ENCODE data around the gene HUNK.
"Not testable (repeated sequence)": the region's sequence is repeated elsewhere in the genome, so short reads cannot be mapped to it uniquely, and the experiment has no call there.

Gene HUNK

DNA sequence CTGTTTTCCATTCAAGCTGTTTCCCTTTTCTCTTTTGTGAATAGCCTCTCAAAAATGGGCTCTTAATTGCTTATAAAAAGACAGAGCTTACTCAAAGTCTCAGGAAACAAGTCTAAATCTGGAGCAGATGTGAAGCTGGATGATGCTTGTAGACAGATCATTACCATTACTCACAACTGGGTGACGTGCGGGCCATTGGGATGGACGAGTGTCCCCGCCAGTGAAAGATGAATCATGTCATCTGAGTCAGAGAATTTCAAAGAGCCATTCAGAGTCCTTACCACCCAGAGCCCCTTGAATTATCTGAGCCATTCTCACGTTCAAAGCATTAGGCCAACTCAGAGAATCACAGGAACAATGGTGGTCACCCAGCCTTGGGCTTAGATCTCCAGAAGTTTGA lies 134.6 kb downstream of the HUNK start:
- DNase-seq, result no peak

DNA sequence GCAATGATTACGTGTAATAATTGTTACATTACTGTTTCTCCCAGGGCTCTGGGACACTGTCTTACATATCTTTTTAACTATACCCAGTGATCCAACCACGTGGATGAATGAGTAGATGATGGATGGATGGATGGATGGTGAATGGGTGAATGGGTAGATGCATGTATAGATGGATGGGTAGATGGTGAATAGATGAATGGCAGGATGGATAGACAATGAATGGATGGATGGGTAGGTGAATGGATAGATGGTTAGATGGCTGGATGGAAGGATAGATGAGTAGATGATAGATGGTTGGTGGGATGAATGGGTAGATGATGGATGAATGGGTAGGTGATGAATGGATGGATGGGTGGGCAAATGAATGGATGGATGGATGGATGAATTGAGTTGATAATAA lies 135.9 kb downstream of the HUNK start:
- no peak for DNase-seq

DNA sequence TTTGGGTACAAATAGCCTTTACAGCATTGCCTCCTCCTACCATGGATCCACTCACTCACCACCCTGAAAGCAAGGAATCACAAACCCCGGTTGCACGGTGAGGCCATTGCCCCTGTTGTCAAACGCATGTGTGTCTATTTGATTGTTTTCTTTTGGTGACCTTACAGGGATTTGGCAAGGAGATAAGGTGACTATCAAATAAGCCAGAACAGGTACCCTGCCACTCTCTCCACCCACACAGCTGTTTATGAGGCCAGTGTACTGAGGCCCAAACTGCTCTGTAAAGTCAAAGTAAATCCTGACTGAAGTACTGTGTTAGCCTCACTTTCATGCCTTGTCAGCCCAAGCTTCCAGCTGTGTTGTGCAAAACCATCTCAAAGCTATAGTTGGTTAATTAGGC lies 136.4 kb downstream of the HUNK start:
- DNase-seq, result no peak

DNA sequence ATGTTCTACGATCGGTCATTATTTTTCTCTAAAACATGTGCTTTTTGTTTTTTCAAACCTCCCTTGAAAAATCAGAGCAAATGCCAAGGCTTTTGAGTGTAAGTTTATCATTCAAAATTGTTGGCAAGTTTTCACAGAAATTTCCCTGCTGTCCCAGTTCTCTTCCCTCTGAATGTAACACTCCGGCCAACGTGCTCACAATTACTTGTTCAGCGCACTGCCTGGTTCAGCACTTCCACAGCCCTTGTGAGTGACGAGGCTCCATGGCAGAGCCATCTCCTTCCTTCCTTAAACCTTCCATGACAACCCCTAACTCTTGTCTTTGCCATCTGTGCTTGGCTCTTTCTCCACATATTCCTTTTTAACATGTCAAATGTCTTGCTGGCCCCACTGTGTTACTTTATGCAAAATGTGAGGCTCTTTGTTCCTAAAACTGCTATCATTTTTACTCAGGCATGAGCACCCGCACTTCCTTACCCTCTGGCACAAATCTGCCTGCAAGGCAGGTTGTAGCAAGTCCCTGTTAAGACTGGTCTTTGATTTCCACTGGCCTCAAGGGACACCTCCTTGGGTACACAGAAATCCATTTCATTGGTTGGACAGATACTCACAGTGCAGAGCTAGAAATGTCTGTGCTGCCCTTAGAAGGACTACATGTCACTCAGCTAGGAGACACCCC lies 142.8 kb downstream of the HUNK start:
- no peak for DNase-seq

DNA sequence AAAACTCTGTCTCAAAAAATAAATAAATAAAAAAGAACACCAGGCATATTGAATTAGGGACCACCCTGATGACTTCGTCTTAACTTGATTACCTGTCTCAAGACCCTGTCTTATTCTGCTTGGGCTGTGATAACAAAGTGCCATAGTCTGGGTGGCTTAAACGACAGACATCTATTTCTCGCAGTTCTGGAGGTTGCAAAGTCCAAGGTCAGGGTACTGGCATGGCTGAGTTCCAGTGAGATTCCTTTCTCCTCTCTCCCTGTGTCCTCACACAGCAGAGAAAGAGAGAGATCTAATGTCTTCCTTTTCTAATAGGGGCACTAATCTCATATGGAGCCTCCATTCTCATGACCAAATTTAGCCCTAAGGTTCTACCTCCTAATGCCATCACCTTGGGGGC lies 145.6 kb downstream of the HUNK start:
- no peak for DNase-seq

DNA sequence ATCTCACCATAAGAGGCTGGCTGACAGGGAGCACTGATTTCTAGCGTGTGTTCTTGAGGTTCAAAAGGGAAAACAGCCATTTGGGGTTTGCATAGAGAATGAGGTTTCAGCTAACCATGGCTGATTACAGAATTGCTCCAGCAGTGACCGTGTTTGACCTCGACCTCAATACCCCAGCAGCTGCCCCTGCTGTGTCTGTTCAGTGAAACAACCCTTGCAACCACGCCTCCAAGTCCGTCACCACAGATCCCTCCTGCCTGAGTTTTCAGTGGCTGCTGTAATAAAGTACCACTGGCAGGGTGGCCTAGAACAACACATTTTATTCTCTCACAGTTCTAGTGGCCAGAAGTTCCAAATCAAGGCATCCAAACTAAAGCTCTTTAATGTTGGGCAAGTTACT lies 147.7 kb downstream of the HUNK start:
- no peak for DNase-seq

DNA sequence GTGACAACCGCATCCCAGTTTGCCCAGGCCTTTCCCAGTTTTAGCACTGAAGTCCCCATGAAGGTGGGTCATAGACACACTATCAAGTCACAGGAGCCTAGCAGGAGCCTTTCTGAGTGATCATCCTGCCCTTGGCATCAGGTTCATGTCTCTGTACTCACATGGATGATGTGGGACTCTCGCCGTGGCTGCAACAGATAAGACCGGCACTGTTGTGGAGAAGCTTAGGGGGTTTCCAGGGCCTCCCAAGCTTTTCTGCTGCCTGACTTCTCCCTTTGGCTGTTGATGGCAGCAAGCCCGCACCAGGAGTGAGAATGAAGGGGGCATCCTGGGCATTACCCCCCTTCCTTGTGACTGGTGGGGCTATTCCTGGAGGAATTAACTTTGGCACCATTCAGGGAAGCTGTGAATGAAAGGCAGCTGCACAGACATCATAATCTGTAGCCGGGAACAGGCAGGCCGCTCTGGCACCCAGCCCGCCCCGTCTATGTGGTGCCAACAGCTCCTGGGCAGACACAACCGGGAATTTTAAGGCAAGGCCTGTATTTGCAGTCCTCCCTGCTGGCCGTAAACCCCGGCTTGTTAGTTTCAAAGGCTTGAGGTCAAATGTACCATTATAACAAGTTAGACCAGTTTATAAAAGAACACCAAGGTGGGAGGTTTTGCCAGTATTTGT lies 148.6 kb downstream of the HUNK start:
- no peak for DNase-seq

DNA sequence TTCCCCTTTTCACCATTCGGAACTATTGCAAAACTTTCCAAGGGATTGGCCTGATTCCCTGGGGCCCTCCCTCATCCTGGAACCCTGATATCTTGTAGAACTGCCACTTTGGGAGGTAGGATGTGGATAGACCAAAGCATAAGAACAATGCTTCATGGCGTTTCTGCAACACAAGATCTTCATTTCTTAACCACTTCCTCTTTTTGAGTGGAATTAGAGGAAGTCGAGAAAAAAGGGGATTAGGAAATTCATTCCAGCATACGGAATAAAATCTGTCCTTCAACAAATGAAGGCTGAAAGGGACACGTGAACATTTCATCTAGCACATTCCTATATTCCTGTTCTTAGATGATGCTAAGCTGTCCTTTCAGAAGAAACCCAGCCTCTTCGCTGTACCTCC lies 149.3 kb downstream of the HUNK start:
- DNase-seq, result peak; percentile 62 to 79

DNA sequence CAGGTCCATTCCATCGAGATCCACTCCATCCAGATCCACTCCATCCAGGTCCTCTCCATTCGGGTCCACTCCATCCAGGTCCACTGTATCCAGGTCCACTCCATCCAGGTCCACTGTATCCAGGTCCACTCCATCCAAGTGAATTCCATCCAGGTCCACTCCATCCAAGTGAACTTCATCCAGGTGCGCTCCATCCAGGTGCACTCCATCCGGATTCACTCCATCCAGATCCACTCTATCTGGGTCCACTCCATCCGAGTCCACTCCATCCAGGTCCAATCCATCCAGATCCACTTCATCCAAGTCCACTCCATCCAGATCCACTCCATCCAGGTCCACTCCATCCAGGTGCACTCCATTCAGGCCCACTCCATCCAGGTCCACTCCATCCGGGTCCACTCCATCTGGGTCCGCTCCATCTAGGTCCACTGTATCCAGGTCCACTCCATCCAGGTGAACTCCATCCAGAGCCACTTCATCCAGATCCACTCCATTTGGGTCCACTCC lies 157.4 kb downstream of the HUNK start:
- no peak for DNase-seq

DNA sequence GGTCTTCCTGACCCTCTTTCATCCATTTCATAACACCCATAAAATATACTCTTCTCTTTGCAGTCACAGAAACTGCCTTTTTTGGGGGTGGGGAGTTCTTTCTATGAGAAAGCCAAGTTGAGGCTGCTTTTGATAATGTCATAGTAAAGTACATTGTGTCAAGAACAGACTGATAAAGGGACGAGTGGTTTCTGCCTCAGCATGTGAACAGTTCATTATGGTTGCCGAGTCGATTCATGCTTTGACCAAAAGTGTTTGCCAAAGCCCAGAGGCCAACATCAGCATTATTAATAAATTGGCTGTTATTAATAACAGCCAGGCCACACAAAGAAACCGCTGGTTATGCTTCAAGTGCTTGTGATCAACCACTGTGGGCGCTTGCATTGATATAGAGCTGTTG lies 162.0 kb downstream of the HUNK start:
- no peak for DNase-seq

DNA sequence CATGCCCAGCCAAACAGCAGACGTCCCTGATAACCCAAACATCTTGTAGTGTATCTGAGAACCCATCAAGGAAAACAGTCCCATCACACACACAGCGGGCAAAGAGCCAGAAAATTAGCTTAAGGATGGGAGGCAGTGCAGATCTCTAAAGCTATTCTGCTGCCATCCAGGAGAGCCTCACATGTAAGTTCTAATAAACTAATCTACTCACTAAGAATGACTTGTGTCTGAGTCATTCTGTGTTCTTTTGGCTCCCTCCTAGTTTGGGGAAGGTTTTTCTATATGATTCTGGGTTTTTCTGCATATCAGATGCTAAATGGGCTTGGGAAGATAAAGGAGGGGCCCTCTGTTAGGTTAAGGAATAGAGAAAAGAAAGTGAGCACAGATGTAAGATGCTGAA lies 162.8 kb downstream of the HUNK start:
- DNase-seq, result no peak

DNA sequence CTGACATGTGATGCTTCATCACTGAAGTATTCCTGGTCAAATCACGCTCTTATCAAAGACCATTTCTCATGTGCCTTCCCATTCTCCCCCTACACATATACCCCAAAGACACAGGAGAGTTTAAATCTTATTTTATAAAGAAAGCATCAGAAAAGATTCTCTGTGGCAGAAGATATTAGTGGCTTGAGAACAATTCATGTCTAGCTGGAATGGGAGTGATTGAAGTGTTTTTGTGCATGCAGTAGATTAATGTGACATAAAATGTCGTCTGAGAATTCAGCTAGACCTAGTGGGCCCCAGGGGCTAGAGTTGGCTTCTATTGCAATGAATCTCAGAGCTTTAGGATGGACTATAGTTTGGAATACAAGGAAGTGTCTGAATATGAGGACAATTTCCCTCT lies 163.9 kb downstream of the HUNK start:
- no peak for DNase-seq

DNA sequence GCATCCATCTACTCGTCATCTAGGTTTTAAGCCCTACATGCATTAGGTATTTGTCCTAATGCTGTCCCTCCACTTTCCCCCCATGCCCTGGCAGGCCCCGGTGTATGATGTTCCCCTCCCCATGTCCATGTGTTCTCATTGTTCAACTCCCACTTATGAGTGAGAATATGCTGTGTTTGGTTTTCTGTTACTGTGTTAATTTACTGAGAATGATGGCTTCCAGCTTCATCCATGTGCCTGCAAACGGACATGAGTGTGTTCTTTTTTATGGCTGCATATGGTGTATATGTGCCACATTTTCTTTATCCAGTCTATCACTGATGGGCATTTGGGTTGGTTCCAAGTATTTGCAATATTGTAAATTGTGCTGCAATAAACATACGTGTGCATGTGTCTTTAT lies 165.9 kb downstream of the HUNK start:
- DNase-seq, result not testable (repeated sequence)

DNA sequence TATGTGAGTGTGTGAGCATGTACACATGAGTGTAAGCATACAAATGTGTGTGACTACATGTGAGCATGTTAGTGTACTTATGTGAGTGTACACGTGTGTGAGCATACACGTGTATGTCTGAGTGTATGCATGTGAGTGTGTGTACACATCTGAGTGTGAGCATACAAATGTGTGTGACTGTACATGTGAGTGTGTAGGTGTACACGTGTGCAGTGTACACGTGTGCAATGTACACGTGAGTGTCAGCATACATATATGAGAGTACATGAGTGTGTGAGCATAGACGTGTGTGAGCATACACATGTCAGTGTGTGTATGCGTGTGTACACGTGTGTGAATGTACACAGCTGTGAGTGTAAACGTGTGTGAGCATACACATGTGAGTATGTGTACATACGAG lies 170.6 kb downstream of the HUNK start:
- no peak for DNase-seq

DNA sequence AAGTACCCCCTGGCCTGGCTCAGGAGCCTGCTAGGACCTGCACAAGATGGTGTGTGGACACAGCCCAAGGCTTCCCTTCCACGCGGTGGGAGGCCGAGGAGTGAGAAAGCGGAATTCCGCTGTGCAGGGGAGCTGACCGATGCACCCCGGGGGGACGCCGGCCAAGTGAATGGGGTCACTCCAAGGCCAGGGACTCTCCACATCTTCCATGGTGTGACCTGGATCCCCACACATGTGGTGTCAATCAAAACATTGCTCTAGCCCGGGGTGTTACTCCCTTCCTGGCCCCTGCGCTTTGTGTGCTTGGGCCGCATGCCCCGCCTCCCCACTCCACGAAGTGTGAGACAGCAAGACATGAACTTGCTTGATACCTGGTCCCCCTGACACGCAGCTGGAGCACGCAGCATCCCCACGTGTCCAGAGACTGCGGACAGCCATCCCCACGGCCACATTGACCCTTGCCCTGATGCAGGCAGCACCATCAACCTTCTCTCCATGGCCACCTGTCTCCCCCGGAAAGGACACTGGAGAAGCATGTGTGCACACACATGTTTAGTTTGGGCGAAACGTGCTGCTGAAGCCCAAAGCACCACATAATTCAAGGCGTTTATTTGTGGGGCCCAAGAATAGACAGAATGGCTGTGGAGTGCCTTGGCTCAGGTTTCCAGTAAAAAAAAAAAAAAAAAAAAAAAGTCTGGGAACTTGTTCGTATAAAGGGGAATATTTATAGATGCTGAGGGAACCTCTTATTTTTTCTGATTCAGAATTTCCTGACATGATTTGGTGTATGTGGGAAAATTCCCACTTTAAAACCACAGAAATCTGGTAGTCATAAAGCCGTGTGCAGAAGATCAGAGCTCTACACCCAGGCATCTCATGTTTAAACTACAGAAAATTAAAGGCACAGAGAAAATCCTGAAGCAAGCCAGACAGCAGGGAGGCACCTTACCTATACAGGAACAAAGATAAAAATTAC lies 171.7 kb downstream of the HUNK start:
- DNase-seq, result no peak

DNA sequence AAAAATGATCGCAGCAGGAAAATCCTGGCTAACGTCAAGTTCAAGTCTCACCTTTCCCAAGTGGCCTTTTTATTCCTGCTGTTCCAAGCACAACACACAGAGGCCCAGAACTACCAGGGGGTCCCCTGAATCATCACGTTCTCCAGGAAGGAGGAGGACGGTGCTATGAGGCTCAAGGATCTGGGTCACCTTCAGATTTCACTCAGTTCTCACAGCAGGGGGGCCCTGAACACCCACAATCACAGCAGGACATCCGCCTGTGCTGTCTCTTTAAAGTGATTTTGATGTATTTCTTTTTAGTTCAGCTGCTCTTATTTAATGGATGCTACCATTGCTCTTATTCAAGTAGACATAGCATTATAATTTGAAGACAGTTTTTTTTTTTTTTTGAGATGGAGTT lies 173.4 kb downstream of the HUNK start:
- DNase-seq, result no peak

DNA sequence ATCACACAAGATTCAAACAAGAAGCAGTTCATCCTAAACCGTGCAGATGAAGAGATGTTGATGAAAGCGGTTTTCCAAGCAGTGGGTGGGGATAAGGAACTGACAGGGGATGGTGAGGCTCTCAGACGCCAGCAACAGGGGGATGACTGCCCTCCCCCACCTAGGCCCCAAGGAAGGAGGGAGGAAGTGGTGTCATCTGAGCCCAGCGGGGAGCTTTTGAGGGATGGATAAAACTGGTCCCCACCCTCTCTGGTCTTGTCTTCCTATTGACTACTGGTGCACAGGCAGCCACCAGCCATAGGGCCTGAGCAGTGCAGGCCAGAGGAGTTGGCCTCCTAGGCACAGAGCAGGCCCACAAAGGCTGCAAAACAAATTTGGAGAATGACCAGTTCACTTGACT lies 175.5 kb downstream of the HUNK start:
- no peak for DNase-seq
